SK-N-SH treated with all-trans-retinoic acid at 6 μM for 48 hours (cell line): ENCODE data around the gene OR4C6.

Experiments used
- ATAC-seq: fragments of 200-7000 bp; cut with Tn5 transposase; 3 replicates; pipeline ENCODE4 v1.9.1; 2020; ENCODE audit warnings: mild to moderate bottlenecking, moderate library complexity
- BACH2 ChIP-seq: fragments of 250-450 bp; sonication (Bioruptor Pico); IDR thresholded peaks from 2 replicates; pipeline ENCODE4 v1.9.0; 2021; ENCODE audit warnings: mild to moderate bottlenecking, borderline replicate concordance
- CSDC2 ChIP-seq: fragments of 250-450 bp; sonication (Bioruptor Pico); IDR thresholded peaks from 2 replicates; pipeline ENCODE4 v1.5.0; 2020; ENCODE audit warnings: mild to moderate bottlenecking, moderate library complexity
- CSRNP3 ChIP-seq: fragments of 250-450 bp; sonication (Bioruptor Pico); IDR thresholded peaks from 2 replicates; pipeline ENCODE4 v1.5.1; 2021; ENCODE audit warnings: mild to moderate bottlenecking, moderate library complexity
- ESRRG ChIP-seq: fragments of 250-450 bp; sonication (Bioruptor Pico); IDR thresholded peaks from 2 replicates; pipeline ENCODE4 v1.6.1; 2021; ENCODE audit warnings: mild to moderate bottlenecking
- GLIS3 ChIP-seq: fragments of 250-450 bp; sonication (Bioruptor Pico); IDR thresholded peaks from 2 replicates; pipeline ENCODE4 v1.5.0; 2020; ENCODE audit warnings: mild to moderate bottlenecking, moderate library complexity
- ISL1 ChIP-seq: fragments of 250-450 bp; sonication (Bioruptor Pico); IDR thresholded peaks from 2 replicates; pipeline ENCODE4 v2.1.2; 2022; ENCODE audit warnings: mild to moderate bottlenecking, moderate library complexity
- OSR1 ChIP-seq: fragments of 250-450 bp; sonication (Bioruptor Pico); IDR thresholded peaks from 2 replicates; pipeline ENCODE4 v1.8.0; 2022; ENCODE audit warnings: moderate library complexity, mild to moderate bottlenecking, inconsistent platforms
- PATZ1 ChIP-seq: fragments of 250-450 bp; sonication (Bioruptor Pico); IDR thresholded peaks from 2 replicates; pipeline ENCODE4 v1.8.0; 2020; ENCODE audit warnings: mild to moderate bottlenecking, moderate library complexity, borderline replicate concordance
- POU6F1 ChIP-seq: fragments of 250-450 bp; sonication (Bioruptor Pico); IDR thresholded peaks from 2 replicates; pipeline ENCODE4 v1.8.0; 2021; ENCODE audit warnings: low read depth, mild to moderate bottlenecking, moderate library complexity, borderline replicate concordance
- RARB ChIP-seq: fragments of 250-450 bp; sonication (Bioruptor Pico); IDR thresholded peaks from 2 replicates; pipeline ENCODE4 v1.8.0; 2021; ENCODE audit warnings: mild to moderate bottlenecking, moderate library complexity
- SNAI2 ChIP-seq: fragments of 250-450 bp; sonication (Bioruptor Pico); IDR thresholded peaks from 2 replicates; pipeline ENCODE4 v1.5.0; 2020; ENCODE audit warnings: mild to moderate bottlenecking, moderate library complexity
- TCF4 ChIP-seq: fragments of 250-450 bp; sonication (Bioruptor Pico); IDR thresholded peaks from 2 replicates; pipeline ENCODE4 v1.8.0; 2021; ENCODE audit warnings: mild to moderate bottlenecking, moderate library complexity, borderline replicate concordance
- TOX ChIP-seq: fragments of 250-450 bp; sonication (Bioruptor Pico); IDR thresholded peaks from 2 replicates; pipeline ENCODE4 v1.8.0; 2021; ENCODE audit warnings: mild to moderate bottlenecking, moderate library complexity, borderline replicate concordance
- TSHZ2 ChIP-seq: fragments of 250-450 bp; sonication (Bioruptor Pico); IDR thresholded peaks from 2 replicates; pipeline ENCODE4 v1.5.0; 2020; ENCODE audit warnings: mild to moderate bottlenecking, moderate library complexity
- ZC3H10 ChIP-seq: fragments of 250-450 bp; sonication (Bioruptor Pico); IDR thresholded peaks from 2 replicates; pipeline ENCODE4 v1.5.1; 2021; ENCODE audit warnings: mild to moderate bottlenecking, moderate library complexity
- ZFP3 ChIP-seq: fragments of 250-450 bp; sonication (Bioruptor Pico); IDR thresholded peaks from 2 replicates; pipeline ENCODE4 v1.5.0; 2020; ENCODE audit warnings: mild to moderate bottlenecking, moderate library complexity
- ZFP30 ChIP-seq: fragments of 450-650 bp; formaldehyde crosslinking; IDR thresholded peaks from 2 replicates; pipeline ENCODE4 v1.5.0; 2022; ENCODE audit warnings: mild to moderate bottlenecking, moderate library complexity
- ZNF565 ChIP-seq: fragments of 450-650 bp; formaldehyde crosslinking; conservative IDR thresholded peaks from 2 replicates; pipeline ENCODE4 v1.5.0; 2020; ENCODE audit warnings: low read depth, mild to moderate bottlenecking, moderate library complexity
- ZNF70 ChIP-seq: fragments of 450-650 bp; formaldehyde crosslinking; IDR thresholded peaks from 2 replicates; pipeline ENCODE4 v1.5.0; 2020; ENCODE audit warnings: mild to moderate bottlenecking, moderate library complexity
- ZNF8 ChIP-seq: fragments of 450-650 bp; formaldehyde crosslinking; IDR thresholded peaks from 2 replicates; pipeline ENCODE4 v1.5.0; 2020; ENCODE audit warnings: mild to moderate bottlenecking, moderate library complexity

OR4C6 gene

GRCh38 chr11:55661901-55662300 lies at the start of gene OR4C6:
Gene OR4C6 (plus strand): TSS chr11:55662201. CDS start chr11:55665167, 2,966 bp downstream.
- no peak for ATAC-seq
- TF ChIP-seq ESRRG (CRISPR knock-in tag) (no peak), GLIS3 (no peak), TOX (CRISPR knock-in tag) (no peak), ZNF70 (no peak), ISL1 (CRISPR knock-in tag) (no peak), ZFP3 (no peak), CSDC2 (no peak), BACH2 (no peak), POU6F1 (CRISPR knock-in tag) (no peak)
- TF ChIP-seq, all 23 proteins: peak for 0

GRCh38 chr11:55624531-55624930 lies 37.5 kb upstream of the OR4C6 start:
- ATAC-seq, result no peak
- TF ChIP-seq ZNF8 (CRISPR knock-in tag) (no peak), ZFP30 (CRISPR knock-in tag) (no peak), TSHZ2 (no peak), CSRNP3 (no peak), GLIS3 (no peak), ZFP3 (no peak), BACH2 (no peak), RARB (CRISPR knock-in tag) (no peak), ZNF565 (CRISPR knock-in tag) (no peak), CSDC2 (no peak), TOX (CRISPR knock-in tag) (no peak), PATZ1 (CRISPR knock-in tag) (no peak), OSR1 (CRISPR knock-in tag) (no peak), ESRRG (CRISPR knock-in tag) (no peak), ISL1 (CRISPR knock-in tag) (no peak), SNAI2 (CRISPR knock-in tag) (no peak)
- TF ChIP-seq, all 23 proteins: peak for 0

GRCh38 chr11:55634813-55635212 lies 27.2 kb upstream of the OR4C6 start, which contains the start of gene OR4P4:
Gene OR4P4 (plus strand): TSS chr11:55635113.
- no peak for TF ChIP-seq ZNF8 (CRISPR knock-in tag)
- no peak for TF ChIP-seq CSDC2
- TF ChIP-seq TOX (CRISPR knock-in tag), result no peak
- TF ChIP-seq ZFP3, result no peak
- TF ChIP-seq ZFP30 (CRISPR knock-in tag), result no peak
- TF ChIP-seq ZNF70, result no peak
- no peak for TF ChIP-seq ZC3H10 (CRISPR knock-in tag)
- no peak for TF ChIP-seq ESRRG (CRISPR knock-in tag)
- TF ChIP-seq OSR1 (CRISPR knock-in tag), result no peak
- ATAC-seq, result no peak

GRCh38 chr11:55648027-55648426 lies 14.0 kb upstream of the OR4C6 start, which contains the start of gene OR4S2:
Gene OR4S2 (plus strand): TSS chr11:55648327. CDS start chr11:55650904, 2,577 bp downstream.
- ATAC-seq, result no peak
- no peak for TF ChIP-seq OSR1 (CRISPR knock-in tag)

- no peak for ATAC-seq
- TF ChIP-seq ISL1 (CRISPR knock-in tag) (no peak), TOX (CRISPR knock-in tag) (no peak), GLIS3 (no peak), ZFP3 (no peak), ZC3H10 (CRISPR knock-in tag) (no peak), SNAI2 (CRISPR knock-in tag) (no peak), POU6F1 (CRISPR knock-in tag) (no peak), OSR1 (CRISPR knock-in tag) (no peak), TCF4 (CRISPR knock-in tag) (no peak), ZNF565 (CRISPR knock-in tag) (no peak), PATZ1 (CRISPR knock-in tag) (no peak), ESRRG (CRISPR knock-in tag) (no peak), CSRNP3 (no peak)
Observed at GRCh38 chr11:55652560-55652959, 9.4 kb upstream of the OR4C6 start.
